Activated effector memory CD4-positive, alpha-beta T cell treated with Interleukin-2 at 50 U/mL for 16 hours (primary cell): ENCODE data around the gene ECE1.
"Not testable (repeated sequence)": the region's sequence is repeated elsewhere in the genome, so short reads cannot be mapped to it uniquely, and the experiment has no call there.

Experiments used
- DNase-seq: peaks from one replicate; pipeline ENCODE4 v3.0.0-alpha.2; 2020

The ECE1 gene

DNA sequence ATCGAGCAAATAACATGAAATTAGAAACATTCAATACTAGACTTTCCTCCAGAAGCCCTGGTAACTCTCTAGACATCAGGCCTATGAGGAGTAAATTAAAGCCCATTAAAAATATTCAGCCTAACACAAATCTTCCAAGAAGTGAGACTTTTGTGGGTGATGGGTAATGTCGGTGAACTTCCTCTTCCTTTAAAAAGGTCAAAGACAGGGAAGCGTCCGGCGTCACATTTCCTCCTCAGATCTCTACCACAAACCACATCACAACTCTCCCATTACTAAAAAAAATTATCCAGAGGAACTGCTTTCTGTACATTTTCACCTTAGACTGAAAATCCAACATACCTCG is 115.0 kb downstream of the ECE1 start:
- no peak for DNase-seq

DNA sequence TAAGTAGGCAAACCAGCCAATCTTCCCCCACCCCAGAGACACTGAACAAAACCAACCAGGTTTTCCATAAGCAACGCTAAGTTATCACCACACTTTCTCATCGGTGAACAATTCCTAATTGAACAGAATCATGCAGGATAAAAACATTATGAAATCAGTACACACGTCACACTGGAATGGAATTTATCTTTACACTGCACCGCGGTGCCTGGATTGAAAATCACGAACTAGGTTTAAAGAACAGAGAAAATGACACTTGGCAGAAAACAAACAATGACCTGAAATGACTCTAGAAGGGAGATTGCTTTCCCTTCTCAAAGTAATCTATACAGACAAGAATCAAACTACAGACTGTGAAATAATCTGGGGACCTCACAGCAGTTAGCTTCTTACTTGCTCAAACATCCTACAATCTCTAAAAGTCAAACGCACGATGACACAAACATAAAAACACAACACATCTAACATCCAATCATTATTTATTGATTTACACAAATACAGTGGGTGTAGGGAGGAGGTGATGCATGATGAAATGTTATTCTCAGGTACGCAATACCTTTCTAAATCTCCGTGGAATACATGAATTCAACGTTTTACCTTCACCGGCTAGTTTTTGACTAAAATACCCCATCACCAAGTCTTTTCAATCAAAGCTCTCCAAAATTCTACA is 115.5 kb downstream of the ECE1 start:
- DNase-seq: no peak

DNA sequence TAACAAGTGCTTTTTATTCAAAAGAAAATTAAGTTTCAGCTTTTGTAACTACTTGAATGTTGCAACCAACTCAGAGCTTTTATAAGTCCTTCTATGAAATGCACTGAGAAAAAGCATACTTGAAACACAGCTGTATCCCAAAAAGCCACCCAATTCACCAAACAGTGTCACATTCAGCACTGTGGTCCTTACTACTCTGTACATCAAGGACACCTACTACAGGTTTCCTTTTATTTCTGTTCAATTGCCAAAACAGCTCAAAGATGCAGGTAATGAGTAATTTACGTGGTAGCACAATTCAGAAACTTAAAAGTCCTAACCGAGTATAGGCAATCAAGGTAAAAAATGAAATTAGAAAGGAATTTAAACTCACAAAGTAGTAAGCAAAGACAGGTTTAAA is 116.0 kb downstream of the ECE1 start:
- no peak for DNase-seq

DNA sequence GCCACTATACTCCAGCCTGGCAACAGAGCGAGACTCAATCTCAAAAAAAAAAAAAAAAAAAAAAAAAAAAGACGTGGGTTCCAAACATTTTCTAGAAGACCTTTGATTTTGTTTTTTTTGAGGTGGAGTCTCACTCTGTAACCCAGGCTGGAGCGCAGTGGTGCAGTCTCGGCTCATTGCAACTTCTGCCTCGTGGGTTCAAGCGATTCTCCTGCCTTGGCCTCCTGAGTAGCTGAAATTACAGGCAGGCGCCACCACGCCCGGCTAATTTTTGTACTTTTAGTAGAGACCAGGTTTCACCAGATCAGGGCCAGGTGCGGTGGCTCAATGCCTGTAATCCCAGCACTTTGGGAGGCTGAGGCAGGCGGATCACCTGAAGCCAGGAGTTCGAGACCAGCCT is 117.2 kb downstream of the ECE1 start:
- not testable (repeated sequence) for DNase-seq

DNA sequence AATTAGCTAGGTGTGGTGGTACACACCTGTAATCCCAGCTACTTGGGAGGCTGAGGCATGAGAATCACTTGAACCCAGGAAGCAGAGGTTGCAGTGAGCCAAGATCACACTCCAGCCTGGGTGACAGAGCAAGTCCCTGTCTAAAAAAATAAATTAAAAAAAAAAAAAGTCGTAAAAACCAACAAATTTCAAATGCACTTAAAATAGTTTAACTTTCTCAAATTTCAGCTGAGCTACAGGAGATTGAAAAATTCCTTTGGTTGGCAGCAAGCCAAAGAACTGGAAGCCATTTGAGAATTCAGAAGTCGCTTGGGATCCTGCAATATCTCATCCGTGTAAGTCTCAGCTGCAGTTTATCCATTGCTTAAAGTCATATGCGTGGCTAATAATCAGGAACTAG is 119.4 kb downstream of the ECE1 start:
- DNase-seq: not testable (repeated sequence)

DNA sequence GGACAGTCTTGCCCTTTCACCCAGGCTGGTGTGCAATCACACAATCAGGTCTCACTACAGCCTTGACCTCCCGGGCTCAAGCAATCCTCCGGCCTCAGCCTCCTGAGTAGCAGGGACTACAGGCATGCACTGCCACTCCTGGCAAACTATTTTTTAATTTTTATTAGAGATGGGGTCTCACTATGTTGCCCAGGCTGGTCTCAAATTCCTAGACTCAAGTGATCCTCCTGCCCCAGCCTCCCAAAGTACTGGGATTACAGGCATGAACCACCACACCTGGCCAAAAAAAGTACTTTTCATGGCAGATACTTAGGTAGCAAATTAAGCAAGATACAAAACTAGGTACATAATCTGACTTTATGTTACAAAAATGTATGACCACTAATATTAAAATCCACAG is 121.8 kb downstream of the ECE1 start:
- no peak for DNase-seq
